ENCODE measurements around the gene RARS1.

RARS1 gene

DNA sequence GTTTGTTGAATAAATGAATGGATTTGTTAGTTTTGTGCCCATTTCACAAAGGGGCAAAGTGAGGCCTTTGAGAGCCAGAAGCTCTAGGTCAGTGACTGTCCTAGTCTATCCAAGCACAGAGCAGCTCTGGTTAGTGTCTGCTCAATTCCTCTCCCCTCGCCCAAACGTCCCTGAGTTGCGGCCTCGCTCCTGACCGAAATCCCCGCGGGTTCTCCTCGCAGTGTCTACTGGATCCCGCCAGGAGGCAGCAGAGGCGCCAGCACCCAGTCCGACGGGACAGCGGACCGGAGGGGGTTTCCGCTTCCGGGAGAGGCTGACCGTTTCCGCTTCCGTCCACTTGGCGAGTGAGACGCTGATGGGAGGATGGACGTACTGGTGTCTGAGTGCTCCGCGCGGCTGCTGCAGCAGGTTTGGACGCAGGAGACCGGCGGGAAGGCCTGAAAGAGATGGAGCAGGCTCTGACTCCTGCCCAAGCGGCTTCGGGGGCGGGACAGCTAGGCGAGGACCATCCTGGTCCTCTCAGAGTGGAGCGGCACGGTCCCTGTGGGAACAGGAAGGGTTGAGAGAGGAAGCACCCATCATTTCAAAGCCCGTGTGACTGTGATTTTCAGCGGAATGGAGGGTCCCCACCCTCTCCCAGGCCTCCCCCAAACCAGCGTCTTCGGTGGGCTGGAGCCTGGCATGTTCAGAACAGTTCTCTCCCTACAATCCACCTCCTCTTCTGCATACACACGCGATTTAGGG lies at the start of gene RARS1:
RARS1 (plus strand) TSS at position 336 of the 744 bp plus-strand sequence; CDS start at position 364, 28 bp downstream.
- DNase-seq (ENCODE audit: extremely low read depth, low read depth) = peak; percentile 75
- H3K4me3 ChIP-seq (replicated peaks; ENCODE audit: low read depth, low read length) = peak within 1 kb of the TSS; percentile 64
- peak; percentile 97 for TF ChIP-seq CTCF (IDR thresholded peaks at IDR 0.05; ENCODE audit: low read depth, low read length, missing control alignments)

DNA sequence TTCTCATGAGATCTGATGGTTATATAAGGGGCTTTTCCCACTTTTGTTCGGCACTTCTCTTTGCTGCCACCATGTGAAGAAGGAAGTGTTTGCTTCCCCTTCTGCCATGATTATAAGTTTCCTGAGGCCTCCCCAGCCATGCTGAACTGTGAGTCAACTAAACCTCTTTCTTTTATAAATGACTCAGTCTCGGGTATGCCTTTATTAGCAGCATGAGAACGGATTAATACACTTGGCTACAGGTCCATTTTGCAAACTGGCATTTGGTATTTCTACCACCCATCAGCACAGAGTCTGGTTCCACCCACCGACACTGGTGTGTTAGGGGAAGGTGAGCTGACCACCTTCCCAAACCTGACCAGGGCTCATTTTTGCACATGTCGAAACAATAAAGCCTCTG lies 47.9 kb upstream of the RARS1 start:
- no peak overlapping the region for H3K4me3 ChIP-seq (replicated peaks; ENCODE audit: low read depth, low read length)
- no peak for TF ChIP-seq CTCF (IDR thresholded peaks at IDR 0.05; ENCODE audit: low read depth, low read length, missing control alignments)
- no peak for DNase-seq (ENCODE audit: extremely low read depth, low read depth)

DNA sequence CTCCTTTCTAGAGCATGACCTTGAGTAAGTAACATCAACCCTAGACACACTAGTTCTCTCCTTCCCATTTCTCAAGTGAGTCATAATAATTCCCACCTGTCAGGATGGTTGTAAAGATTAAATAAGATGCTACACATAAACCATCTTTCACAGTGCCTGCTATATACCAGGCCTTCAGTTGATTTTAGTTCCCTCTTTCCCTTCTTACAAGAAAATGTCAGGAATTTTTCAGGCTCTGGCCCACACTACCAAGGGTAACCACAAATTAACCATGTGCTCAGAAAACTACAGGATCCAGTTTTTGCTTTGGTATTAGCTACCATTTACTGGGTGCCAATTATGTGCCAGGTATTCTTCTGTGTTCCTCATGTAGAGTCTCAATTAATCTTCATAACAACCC lies 42.7 kb upstream of the RARS1 start:
- DNase-seq (ENCODE audit: extremely low read depth, low read depth) = no peak
- no peak for TF ChIP-seq CTCF (IDR thresholded peaks at IDR 0.05; ENCODE audit: low read depth, low read length, missing control alignments)
- no peak overlapping the region for H3K4me3 ChIP-seq (replicated peaks; ENCODE audit: low read depth, low read length)

DNA sequence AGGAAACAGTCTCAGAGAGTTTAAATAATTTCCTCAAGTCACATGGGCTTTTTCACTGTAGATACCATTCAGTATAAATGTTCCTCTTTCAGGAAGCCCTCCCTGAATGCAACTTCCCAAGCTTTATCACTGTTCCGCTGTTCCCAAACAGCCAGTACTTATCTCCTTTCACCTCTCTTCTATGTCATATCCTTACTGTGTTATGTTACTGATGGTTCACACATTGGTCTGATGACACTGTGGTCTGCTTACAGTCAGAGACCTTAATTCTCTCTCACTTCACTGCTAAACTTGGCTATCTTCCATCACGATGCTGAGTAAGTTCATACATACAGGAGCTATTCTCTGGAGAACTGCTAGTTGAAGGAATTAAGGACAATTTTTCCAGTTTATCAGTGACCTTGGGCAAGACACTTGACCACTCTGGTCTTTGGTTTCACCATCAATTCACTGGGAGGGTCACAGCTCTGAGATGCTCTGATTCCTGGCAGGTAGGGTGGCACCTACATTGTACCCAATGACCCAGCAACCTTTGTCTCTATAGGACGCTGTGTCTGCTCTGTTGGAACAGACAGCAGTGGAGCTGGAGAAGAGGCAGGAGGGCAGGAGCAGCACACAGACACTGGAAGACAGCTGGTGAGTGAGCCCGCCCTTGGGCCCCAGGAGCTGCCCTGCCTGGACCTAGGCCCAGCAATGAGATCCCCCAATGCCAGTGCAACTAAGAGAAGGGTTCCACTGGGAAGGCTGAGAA lies 42.1 kb upstream of the RARS1 start:
- no peak for DNase-seq (ENCODE audit: extremely low read depth, low read depth)
- no peak for TF ChIP-seq CTCF (IDR thresholded peaks at IDR 0.05; ENCODE audit: low read depth, low read length, missing control alignments)
- no peak overlapping the region for H3K4me3 ChIP-seq (replicated peaks; ENCODE audit: low read depth, low read length)

- no peak for DNase-seq (ENCODE audit: extremely low read depth, low read depth)
- no peak overlapping the region for H3K4me3 ChIP-seq (replicated peaks; ENCODE audit: low read depth, low read length)
- TF ChIP-seq CTCF (IDR thresholded peaks at IDR 0.05; ENCODE audit: low read depth, low read length, missing control alignments) = no peak
These were observed 39.2 kb upstream of the RARS1 start for GRCh38 chr5:168446983-168447619.

DNA sequence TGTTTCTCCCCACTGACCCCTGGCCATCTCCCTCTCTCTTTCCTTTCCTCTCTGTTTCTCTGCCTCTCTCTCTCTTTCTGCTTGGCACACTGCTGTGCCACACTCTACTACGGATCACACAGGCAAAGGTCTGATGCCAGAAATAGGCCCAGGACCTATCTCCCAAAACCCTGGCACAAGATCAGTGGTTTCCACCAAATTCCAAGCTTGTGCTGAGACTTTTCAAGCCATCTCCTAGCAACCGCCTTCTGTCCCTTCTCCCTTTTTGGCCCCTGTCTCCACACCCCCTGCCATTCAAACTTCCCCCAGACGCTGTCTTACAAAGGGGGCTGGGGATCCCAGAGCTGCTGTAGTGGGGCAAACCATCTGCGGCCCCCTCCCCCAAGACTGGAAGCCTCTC lies 38.5 kb upstream of the RARS1 start:
- TF ChIP-seq CTCF (IDR thresholded peaks at IDR 0.05; ENCODE audit: low read depth, low read length, missing control alignments) = no peak

More for the DNA sequence above, 38.5 kb upstream of the RARS1 start:
- no peak overlapping the region for H3K4me3 ChIP-seq (replicated peaks; ENCODE audit: low read depth, low read length)
- no peak for DNase-seq (ENCODE audit: extremely low read depth, low read depth)

Data from HFF-Myc (cell line).